B cell (primary cell): ENCODE measurements around the gene ABHD16A. TPM values are rescaled to one million over a fixed set of nuclear protein-coding genes. Genes with fewer than 3 reads are reported as not detected.

Experiments
- ATAC-seq: fragments of 200-7000 bp; cut with Tn5 transposase; one replicate; pipeline ENCODE4 v1.10.0; 2021; ENCODE audit warnings: low read depth, mild to moderate bottlenecking, moderate number of reproducible peaks, moderate library complexity
- CTCF ChIA-PET: fragments of 350-600 bp; sonication (Branson Sonifier 250); formaldehyde crosslinking; loops from one replicate; lab custom pipeline; 2021; ENCODE audit warnings: antibody characterized with exemption, inconsistent platforms; lab: Charles Lee
- POLR2A ChIA-PET: fragments of 350-600 bp; sonication (Branson Sonifier 250); formaldehyde crosslinking; loops from one replicate; lab custom pipeline; 2021; ENCODE audit warnings: antibody characterized with exemption; lab: Charles Lee
- DNase-seq: peaks from one replicate; pipeline ENCODE4 v3.0.0; 2013
- H2AFZ ChIP-seq: 2 replicates; pipeline ENCODE4 v1.6.1; 2012; ENCODE audit warnings: mild to moderate bottlenecking, low read depth, low read length; ENCODE audit not compliant: insufficient read depth, poor library complexity, severe bottlenecking
- H3K27ac ChIP-seq, 2 donors: 1 replicate in 1 of 2; 2 replicates in 1 of 2; pipeline ENCODE4 v1.5.1; 2012 to 2013; ENCODE audit warnings: low read length in 2 of 2, mild to moderate bottlenecking in 2 of 2, moderate library complexity in 1 of 2
- H3K27me3 ChIP-seq, 4 experiments: fragments of 200-600 bp in 1 of 4; sonication (generic) in 1 of 4; replicated peaks in 1 of 4; 1 replicate in 2 of 4; 2 replicates in 2 of 4; pipeline versions ENCODE4 v1.6.1 to v1.7.0; 2013 to 2016; ENCODE audit warnings: low read length in 3 of 4, mild to moderate bottlenecking in 2 of 4, mixed read lengths in 1 of 4, moderate library complexity in 1 of 4; ENCODE audit not compliant: insufficient read depth in 4 of 4, control insufficient read depth in 3 of 4; ENCODE audit errors: control extremely low read depth in 1 of 4
- H3K36me3 ChIP-seq, 2 experiments: replicated peaks in 1 of 2; 1 replicate in 1 of 2; 2 replicates in 1 of 2; pipeline versions ENCODE4 v1.6.1 to v1.7.1; 2013; ENCODE audit warnings: low read length in 1 of 2; ENCODE audit not compliant: insufficient read depth in 2 of 2, control insufficient read depth in 1 of 2; ENCODE audit errors: control extremely low read depth in 1 of 2, extremely low read depth in 1 of 2
- H3K4me1 ChIP-seq, 2 donors: fragments of 200-600 bp in 1 of 2; sonication (generic) in 1 of 2; 1 replicate in 1 of 2; 2 replicates in 1 of 2; pipeline versions ENCODE4 v1.5.1 to v1.6.1; 2013 to 2017; ENCODE audit warnings: low read length in 2 of 2; ENCODE audit not compliant: control insufficient read depth in 2 of 2, insufficient read depth in 2 of 2
- H3K4me2 ChIP-seq: replicated peaks from 2 replicates; pipeline ENCODE3; 2012; ENCODE audit warnings: mild to moderate bottlenecking, low read depth, low read length; ENCODE audit not compliant: poor library complexity, severe bottlenecking
- H3K4me3 ChIP-seq, 5 experiments: fragments of 200-600 bp in 1 of 5; sonication (generic) in 1 of 5; 1 replicate in 3 of 5; 2 replicates in 2 of 5; pipeline versions ENCODE4 v1.5.1 to v1.7.0; 2011 to 2016; ENCODE audit warnings: low read length in 4 of 5, mild to moderate bottlenecking in 4 of 5, low read depth in 2 of 5, control low read depth in 1 of 5, moderate library complexity in 1 of 5; ENCODE audit not compliant: insufficient read depth in 1 of 5; ENCODE audit errors: control extremely low read depth in 1 of 5, extremely low read depth in 1 of 5
- H3K79me2 ChIP-seq: fragments of 200-600 bp; sonication (generic); one replicate; pipeline ENCODE4 v1.6.0; 2016; ENCODE audit warnings: low read length; ENCODE audit not compliant: control insufficient read depth, insufficient read depth
- H3K9ac ChIP-seq: fragments of 200-600 bp; sonication (generic); 2 replicates; pipeline ENCODE4 v1.6.1; 2017; ENCODE audit warnings: mild to moderate bottlenecking, low read length, moderate library complexity
- H3K9me3 ChIP-seq, 3 donors: one replicate each; pipeline versions ENCODE4 v1.6.1 to v1.7.1; 2013; ENCODE audit warnings: low read length in 2 of 3; ENCODE audit not compliant: control insufficient read depth in 2 of 3, insufficient read depth in 1 of 3; ENCODE audit errors: control extremely low read depth in 1 of 3
- H4K20me1 ChIP-seq: 2 replicates; pipeline ENCODE4 v1.6.0; 2012; ENCODE audit warnings: mild to moderate bottlenecking, low read length; ENCODE audit not compliant: insufficient read depth, control insufficient read depth, poor library complexity, severe bottlenecking
- H3K27ac Mint-ChIP-seq: one replicate; pipeline ENCODE4 v1.8.0; 2021; ENCODE audit warnings: mixed read lengths
- H3K27me3 Mint-ChIP-seq: one replicate; pipeline ENCODE4 v1.8.0; 2021; ENCODE audit warnings: mixed read lengths
- H3K4me1 Mint-ChIP-seq: one replicate; pipeline ENCODE4 v1.8.0; 2021; ENCODE audit warnings: mixed read lengths
- H3K4me3 Mint-ChIP-seq: one replicate; pipeline ENCODE4 v1.8.0; 2021; ENCODE audit warnings: mixed read lengths
- H3K9me3 Mint-ChIP-seq: one replicate; pipeline ENCODE4 v1.8.0; 2022; ENCODE audit warnings: mixed read lengths; ENCODE audit not compliant: insufficient read depth
- EZH2 ChIP-seq: IDR thresholded peaks from 2 replicates; pipeline ENCODE4 v1.6.1; 2012; ENCODE audit warnings: borderline replicate concordance, low read depth, mild to moderate bottlenecking, moderate library complexity, low read length; ENCODE audit not compliant: insufficient read depth, poor library complexity, severe bottlenecking
- WGBS: methylation state at CpG from one replicate; pipeline ENCODE4 v1.1.5; 2013; ENCODE audit warnings: missing lambda C conversion rate; ENCODE audit not compliant: insufficient coverage; 5-methylcytosine and 5-hydroxymethylcytosine counted together
- intact Hi-C: fragments of 100-400 bp; cut with micrococcal nuclease; formaldehyde crosslinking; loops from one replicate; pipeline ENCODE4 v1.10.0; 2022
- polyA plus RNA-seq: library from polyadenylated mRNA; depleted of rRNA; stranded (reverse); fragments of >200 nt; gene quantifications from 2 replicates; pipeline ENCODE4 v1.2.3, GENCODE V29; 2012
- total RNA-seq, 2 donors: library from RNA; stranded (reverse); fragments of 120-200 nt in 1 of 2; gene quantifications; 1 replicate in 1 of 2; 2 replicates in 1 of 2; pipeline versions ENCODE4 v1.2.3 to v1.2.4, GENCODE V29; 2013 to 2022
- TF ChIP-seq, protein P1 (sequence below): fragments of 200-600 bp; IDR thresholded peaks from one replicate; pipeline ENCODE4 v1.8.0; 2022; ENCODE audit warnings: antibody characterized with exemption, mild to moderate bottlenecking

ABHD16A gene
- total and polyA plus RNA-seq, 2 donors (not counting 1 experiment from before 2014, with no cell fraction given) = 78.3 to 97.5 TPM

DNA sequence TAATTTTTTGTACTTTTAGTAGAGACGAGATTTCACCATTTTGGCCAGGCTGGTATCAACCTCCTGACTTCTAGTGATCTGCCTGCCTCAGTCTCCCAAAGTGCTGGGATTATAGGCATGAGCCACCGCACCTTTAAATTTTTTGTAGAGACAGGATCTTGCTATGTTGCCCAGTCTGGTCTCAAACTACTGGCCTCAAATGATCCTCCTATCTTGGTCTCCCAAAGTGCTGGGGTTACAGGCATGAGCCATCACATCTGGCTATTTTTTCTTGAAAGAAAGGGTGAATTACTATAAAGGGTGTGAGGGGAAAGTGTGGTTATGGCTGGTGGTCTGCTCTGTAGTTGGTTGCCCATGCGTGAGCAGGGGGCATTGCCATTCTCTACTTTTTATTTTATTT lies 5.1 kb upstream of the ABHD16A start:
- Histone ChIP-seq H3K27ac (no peak overlapping the region), H3K27me3 (peaks cover 0 to 6% (median 0%) of the 10 kb centered on the region in 4 experiments), H3K36me3 (no peaks in the 10 kb centered on the region), H3K4me3 (no peak overlapping the region), H3K9me3 (no peaks in the 10 kb centered on the region), H3K79me2 (no peaks in the 10 kb centered on the region), H3K4me1 (peaks cover 15 to 24% of the 10 kb centered on the region in 2 donors), H3K4me2 (no peak overlapping the region), H4K20me1 (no peaks in the 10 kb centered on the region), H2AFZ (no peak overlapping the region), H3K9ac (no peak overlapping the region)
- ChIA-PET CTCF (no interaction called here), POLR2A (no interaction called here)
- H3K27ac Mint-ChIP-seq = no peak overlapping the region
- H3K9me3 Mint-ChIP-seq = no peaks in the 10 kb centered on the region
- 89% methylated on average over 1 of the region's 3 CpGs for WGBS
- peaks cover 18% of the 10 kb centered on the region for H3K4me1 Mint-ChIP-seq
- no peak for ATAC-seq
- peaks cover 3% of the 10 kb centered on the region for H3K27me3 Mint-ChIP-seq
- no peak for DNase-seq
- TF ChIP-seq EZH2 = no peak
- TF ChIP-seq, protein P1, sequence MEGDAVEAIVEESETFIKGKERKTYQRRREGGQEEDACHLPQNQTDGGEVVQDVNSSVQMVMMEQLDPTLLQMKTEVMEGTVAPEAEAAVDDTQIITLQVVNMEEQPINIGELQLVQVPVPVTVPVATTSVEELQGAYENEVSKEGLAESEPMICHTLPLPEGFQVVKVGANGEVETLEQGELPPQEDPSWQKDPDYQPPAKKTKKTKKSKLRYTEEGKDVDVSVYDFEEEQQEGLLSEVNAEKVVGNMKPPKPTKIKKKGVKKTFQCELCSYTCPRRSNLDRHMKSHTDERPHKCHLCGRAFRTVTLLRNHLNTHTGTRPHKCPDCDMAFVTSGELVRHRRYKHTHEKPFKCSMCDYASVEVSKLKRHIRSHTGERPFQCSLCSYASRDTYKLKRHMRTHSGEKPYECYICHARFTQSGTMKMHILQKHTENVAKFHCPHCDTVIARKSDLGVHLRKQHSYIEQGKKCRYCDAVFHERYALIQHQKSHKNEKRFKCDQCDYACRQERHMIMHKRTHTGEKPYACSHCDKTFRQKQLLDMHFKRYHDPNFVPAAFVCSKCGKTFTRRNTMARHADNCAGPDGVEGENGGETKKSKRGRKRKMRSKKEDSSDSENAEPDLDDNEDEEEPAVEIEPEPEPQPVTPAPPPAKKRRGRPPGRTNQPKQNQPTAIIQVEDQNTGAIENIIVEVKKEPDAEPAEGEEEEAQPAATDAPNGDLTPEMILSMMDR = no peak
- intact Hi-C loops = no loop called here
- no peak overlapping the region for H3K4me3 Mint-ChIP-seq

DNA sequence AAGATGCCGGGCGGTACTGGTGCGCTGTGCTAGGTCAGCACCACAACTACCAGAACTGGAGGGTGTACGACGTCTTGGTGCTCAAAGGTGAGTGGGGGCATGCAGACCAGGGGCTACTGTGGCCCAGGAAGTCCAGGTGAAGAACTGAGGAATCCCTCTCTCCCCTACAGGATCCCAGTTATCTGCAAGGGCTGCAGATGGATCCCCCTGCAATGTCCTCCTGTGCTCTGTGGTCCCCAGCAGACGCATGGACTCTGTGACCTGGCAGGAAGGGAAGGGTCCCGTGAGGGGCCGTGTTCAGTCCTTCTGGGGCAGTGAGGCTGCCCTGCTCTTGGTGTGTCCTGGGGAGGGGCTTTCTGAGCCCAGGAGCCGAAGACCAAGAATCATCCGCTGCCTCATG lies 4.6 kb upstream of the ABHD16A start:
- peaks cover 2% of the 10 kb centered on the region for H3K27me3 Mint-ChIP-seq
- ChIA-PET CTCF (no interaction called here), POLR2A (no interaction called here)
- Histone ChIP-seq H3K27ac (no peak overlapping the region), H3K9me3 (no peaks in the 10 kb centered on the region), H3K4me2 (no peak overlapping the region), H3K79me2 (peaks cover 3% of the 10 kb centered on the region), H2AFZ (no peak overlapping the region), H3K36me3 (no peaks in the 10 kb centered on the region), H3K9ac (no peak overlapping the region), H3K4me3 (no peak overlapping the region), H4K20me1 (no peaks in the 10 kb centered on the region), H3K4me1 (peaks cover 15 to 24% of the 10 kb centered on the region in 2 donors), H3K27me3 (peaks cover 0 to 6% (median 0%) of the 10 kb centered on the region in 4 experiments)
- WGBS = 94% methylated on average over 8 of the region's 10 CpGs
- no peaks in the 10 kb centered on the region for H3K9me3 Mint-ChIP-seq
- H3K4me1 Mint-ChIP-seq = peaks cover 20% of the 10 kb centered on the region
- H3K4me3 Mint-ChIP-seq = no peak overlapping the region
- no peak for DNase-seq
- intact Hi-C loops = no loop called here
- no peak overlapping the region for H3K27ac Mint-ChIP-seq
- ATAC-seq = no peak
- no peak for TF ChIP-seq EZH2
- TF ChIP-seq, protein P1 = no peak
